Activated CD8-positive, alpha-beta T cell treated with anti-CD3 and anti-CD28 coated beads, Interleukin-2, amount 10 ng/mL, durations not matched to agents 7 days and 5 days (primary cell): ENCODE measurements around the gene HGD. TPM values are rescaled to one million over a fixed set of nuclear protein-coding genes. Genes with fewer than 3 reads are reported as not detected.
"Not testable (repeated sequence)": the region's sequence is repeated elsewhere in the genome, so short reads cannot be mapped to it uniquely, and the experiment has no call there.

ENCODE experiments used
- ATAC-seq: fragments of 150-1000 bp; cut with Tn5 transposase; one replicate; pipeline ENCODE4 v1.10.0; 2021; ENCODE audit warnings: moderate library complexity
- CTCF ChIA-PET: fragments of 350-600 bp; sonication (Branson Sonifier 250); formaldehyde crosslinking; loops from one replicate; lab custom pipeline; 2021; ENCODE audit warnings: antibody characterized with exemption; lab: Charles Lee
- POLR2A ChIA-PET: fragments of 350-600 bp; sonication (Branson Sonifier 250); formaldehyde crosslinking; loops from one replicate; lab custom pipeline; 2021; ENCODE audit warnings: antibody characterized with exemption; lab: Charles Lee
- DNase-seq: peaks from one replicate; pipeline ENCODE4 v3.0.0-alpha.2; 2020
- H3K27ac Mint-ChIP-seq: one replicate; pipeline ENCODE4 v1.8.0; 2021; ENCODE audit warnings: mild to moderate bottlenecking, mixed read lengths
- H3K27me3 Mint-ChIP-seq: one replicate; pipeline ENCODE4 v1.8.0; 2021; ENCODE audit warnings: low read depth, mixed read lengths
- H3K36me3 Mint-ChIP-seq: one replicate; pipeline ENCODE4 v1.8.0; 2021; ENCODE audit warnings: low read depth, mixed read lengths
- H3K4me1 Mint-ChIP-seq: one replicate; pipeline ENCODE4 v1.8.0; 2021; ENCODE audit warnings: low read depth, mixed read lengths
- H3K4me3 Mint-ChIP-seq: one replicate; pipeline ENCODE4 v1.8.0; 2021; ENCODE audit warnings: mild to moderate bottlenecking, mixed read lengths
- H3K9me3 Mint-ChIP-seq: one replicate; pipeline ENCODE4 v1.8.0; 2022; ENCODE audit warnings: mixed read lengths; ENCODE audit not compliant: insufficient read depth
- total RNA-seq, 2 experiments: library from RNA; stranded (reverse); gene quantifications; one replicate each; pipeline ENCODE4 v1.2.3, GENCODE V29; 2021

HGD gene
- total RNA-seq, 2 experiments from 2014 or later = 0.26 to 0.29 TPM

- ATAC-seq = no peak
- Mint-ChIP-seq H3K4me3 (no peak overlapping the region), H3K36me3 (no peaks in the 10 kb centered on the region), H3K4me1 (no peaks in the 10 kb centered on the region), H3K9me3 (peaks cover 6% of the 10 kb centered on the region), H3K27ac (no peak overlapping the region), H3K27me3 (no peaks in the 10 kb centered on the region)
- ChIA-PET CTCF (no interaction called here), POLR2A (no interaction called here)
- DNase-seq = no peak
Observed at GRCh38 chr3:120625159-120625586, 56.9 kb downstream of the HGD start.

DNA sequence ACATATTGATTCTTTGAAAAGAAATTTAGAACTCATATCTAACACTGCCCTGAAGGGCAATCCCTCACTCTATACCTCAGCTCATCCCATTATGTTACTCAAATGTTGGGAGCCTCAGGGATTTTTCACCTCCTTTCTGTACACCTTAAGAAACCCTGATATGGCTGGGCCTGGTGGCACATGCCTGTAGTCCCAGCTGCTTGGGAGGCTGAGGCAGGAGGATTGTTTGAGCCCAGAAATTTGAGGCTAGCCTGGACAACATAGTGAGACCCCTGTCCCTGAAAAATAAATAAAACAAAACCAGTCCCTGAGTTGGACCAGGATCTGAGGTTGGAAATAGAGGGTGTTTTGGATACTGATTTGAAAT, 58.3 kb downstream of the HGD start:
- H3K36me3 Mint-ChIP-seq = no peaks in the 10 kb centered on the region
- H3K27me3 Mint-ChIP-seq = no peaks in the 10 kb centered on the region
- H3K4me3 Mint-ChIP-seq = no peak overlapping the region
- peaks cover 6% of the 10 kb centered on the region for H3K9me3 Mint-ChIP-seq
- H3K4me1 Mint-ChIP-seq = no peaks in the 10 kb centered on the region
- H3K27ac Mint-ChIP-seq = no peak overlapping the region
- ATAC-seq (no peak), DNase-seq (no peak)
- POLR2A ChIA-PET = no interaction called here
- CTCF ChIA-PET = no interaction called here

DNA sequence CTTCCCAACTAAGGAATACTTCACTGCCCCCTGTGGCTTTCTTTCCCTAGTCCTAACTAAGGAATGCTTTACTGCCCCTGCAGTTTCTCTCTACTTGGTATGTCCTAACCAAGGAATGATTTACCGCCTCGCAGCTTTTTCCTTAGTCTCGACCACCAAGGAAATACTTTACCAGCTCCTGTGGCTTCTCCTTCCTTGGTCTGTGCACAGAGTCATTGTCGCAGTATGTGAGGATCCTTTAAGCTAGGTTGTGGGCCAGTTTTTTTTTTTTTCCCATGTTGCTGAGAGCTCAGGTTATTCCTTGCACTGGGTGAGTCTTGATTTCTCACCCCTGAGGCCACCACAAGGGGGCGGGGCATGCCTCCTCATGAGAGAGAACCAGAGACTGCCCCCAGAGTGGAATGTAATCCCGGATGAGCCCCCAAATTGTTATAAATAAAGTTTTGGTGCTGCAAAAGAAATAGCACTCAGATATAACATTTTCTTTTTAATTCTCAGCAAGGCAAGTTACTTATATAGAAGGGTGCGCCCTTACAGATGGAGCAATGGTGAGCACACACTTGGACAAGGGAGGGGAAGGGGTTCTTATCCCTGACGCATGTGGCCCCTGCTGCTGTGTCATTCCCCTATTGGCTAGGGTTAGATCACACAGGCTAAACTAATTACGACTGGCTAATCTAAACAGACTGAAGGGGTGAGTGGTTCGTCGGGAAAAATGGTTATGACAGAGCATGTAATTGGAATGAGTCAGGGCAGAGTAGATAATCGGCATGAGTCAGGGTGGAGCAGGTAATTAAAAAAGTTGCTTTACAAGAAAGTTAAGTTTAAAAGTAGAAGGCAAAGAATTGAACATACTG, 58.9 kb downstream of the HGD start:
- Mint-ChIP-seq H3K36me3 (no peaks in the 10 kb centered on the region), H3K4me3 (no peak overlapping the region), H3K27me3 (no peaks in the 10 kb centered on the region), H3K27ac (no peak overlapping the region), H3K9me3 (peaks cover 6% of the 10 kb centered on the region), H3K4me1 (no peaks in the 10 kb centered on the region)
- no peak for ATAC-seq
- no peak for DNase-seq
- CTCF ChIA-PET = interaction anchor here (1.3 kb wide), 1 partner anchor 172 kb away, joined by 4 read pairs; no protein-coding TSS in a partner anchor
- POLR2A ChIA-PET = no interaction called here

DNA sequence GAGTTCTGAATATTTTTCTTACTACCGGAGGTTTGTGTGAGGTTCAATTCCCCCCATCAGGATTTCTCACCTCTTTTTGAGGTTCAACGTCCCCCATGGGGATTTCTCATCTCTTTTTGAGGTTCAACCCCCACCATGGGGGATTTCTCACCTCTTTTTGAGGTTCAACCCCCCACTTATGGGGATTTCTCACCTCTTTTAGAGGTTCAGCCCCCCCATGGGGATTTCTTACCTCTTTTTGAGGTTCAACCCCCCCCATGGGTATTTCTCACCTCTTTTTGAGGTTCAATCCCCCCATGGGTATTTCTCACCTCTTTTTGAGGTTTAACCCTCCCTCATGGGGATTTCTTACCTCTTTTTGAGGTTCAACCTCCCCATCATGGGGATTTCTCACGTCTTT, 59.6 kb downstream of the HGD start:
- peaks cover 6% of the 10 kb centered on the region for H3K9me3 Mint-ChIP-seq
- no peak for ATAC-seq
- DNase-seq = no peak
- no peak overlapping the region for H3K4me3 Mint-ChIP-seq
- ChIA-PET POLR2A (no interaction called here), CTCF (interaction anchor here (1.3 kb wide), 1 partner anchor 173 kb away, joined by 4 read pairs; no protein-coding TSS in a partner anchor)
- H3K4me1 Mint-ChIP-seq = no peaks in the 10 kb centered on the region
- no peaks in the 10 kb centered on the region for H3K27me3 Mint-ChIP-seq
- H3K36me3 Mint-ChIP-seq = no peaks in the 10 kb centered on the region
- no peak overlapping the region for H3K27ac Mint-ChIP-seq

GRCh38 chr3:120616745-120617144, 65.3 kb downstream of the HGD start:
- POLR2A ChIA-PET, ATAC-seq, H3K27ac Mint-ChIP-seq, H3K4me3 Mint-ChIP-seq, DNase-seq, H3K4me1 Mint-ChIP-seq, H3K9me3 Mint-ChIP-seq, CTCF ChIA-PET, H3K27me3 Mint-ChIP-seq, H3K36me3 Mint-ChIP-seq: not testable (repeated sequence)

- H3K9me3 Mint-ChIP-seq = no peaks in the 10 kb centered on the region
- no peaks in the 10 kb centered on the region for H3K4me1 Mint-ChIP-seq
- H3K4me3 Mint-ChIP-seq = no peak overlapping the region
- ATAC-seq (no peak), DNase-seq (no peak)
- H3K27me3 Mint-ChIP-seq = peaks cover 2% of the 10 kb centered on the region
- H3K36me3 Mint-ChIP-seq = no peaks in the 10 kb centered on the region
- H3K27ac Mint-ChIP-seq = no peak overlapping the region
- CTCF ChIA-PET = no interaction called here
- POLR2A ChIA-PET = no interaction called here
Observed at GRCh38 chr3:120615847-120616609, 66.0 kb downstream of the HGD start.

DNA sequence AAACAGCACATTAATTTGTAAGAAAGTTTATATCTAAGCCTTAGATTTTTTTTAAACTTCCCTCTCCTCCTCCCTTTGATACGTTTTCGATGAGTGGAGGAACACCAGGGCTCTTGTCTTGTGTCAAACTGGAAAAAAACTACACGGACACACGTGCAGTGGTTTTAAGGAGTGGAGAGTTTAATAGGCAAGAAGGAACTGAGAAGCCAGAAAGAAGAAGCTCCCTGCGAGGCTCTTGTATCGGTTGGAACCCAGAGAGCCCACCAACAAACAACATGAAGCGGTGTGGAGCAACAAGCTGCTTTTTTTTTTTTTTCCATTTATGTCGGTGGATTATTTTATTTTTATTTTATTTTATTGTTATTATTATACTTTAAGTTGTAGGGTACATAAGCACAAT, 67.3 kb downstream of the HGD start:
- peaks cover 2% of the 10 kb centered on the region for H3K27me3 Mint-ChIP-seq
- POLR2A ChIA-PET = interaction anchor here (0.6 to 0.8 kb wide), 2 partner anchors 170 to 222 kb away, joined by 5 to 7 read pairs; no protein-coding TSS in a partner anchor
- no peaks in the 10 kb centered on the region for H3K36me3 Mint-ChIP-seq
- no peak overlapping the region for H3K27ac Mint-ChIP-seq
- CTCF ChIA-PET = no interaction called here
- ATAC-seq (no peak), DNase-seq (no peak)
- no peaks in the 10 kb centered on the region for H3K4me1 Mint-ChIP-seq
- no peak overlapping the region for H3K4me3 Mint-ChIP-seq
- H3K9me3 Mint-ChIP-seq = no peaks in the 10 kb centered on the region

DNA sequence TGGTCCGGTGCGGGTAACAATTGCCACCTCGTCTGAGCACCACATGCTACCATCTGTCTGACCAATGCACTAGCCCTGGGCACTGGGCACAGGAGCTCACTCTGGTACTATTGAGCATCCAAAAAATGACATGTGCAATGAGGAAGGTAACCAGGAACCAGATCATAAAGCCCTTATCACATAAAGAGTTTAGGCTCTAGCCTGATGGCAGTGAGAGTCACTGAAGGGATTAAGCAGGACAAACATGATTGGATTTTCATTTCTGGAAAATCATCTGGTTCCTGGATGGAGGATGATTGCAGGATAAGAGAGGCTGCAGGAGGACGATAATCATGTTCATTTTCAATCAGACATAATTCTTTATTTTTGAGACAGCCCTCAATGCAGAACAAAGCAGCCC, 73.5 kb downstream of the HGD start:
- Mint-ChIP-seq H3K9me3 (no peaks in the 10 kb centered on the region), H3K36me3 (no peaks in the 10 kb centered on the region), H3K27me3 (peaks cover 4% of the 10 kb centered on the region), H3K4me1 (no peaks in the 10 kb centered on the region), H3K27ac (no peak overlapping the region), H3K4me3 (no peak overlapping the region)
- ChIA-PET POLR2A (no interaction called here), CTCF (no interaction called here)
- no peak for ATAC-seq
- DNase-seq = no peak

GRCh38 chr3:120604784-120605183, 77.3 kb downstream of the HGD start:
- H3K9me3 Mint-ChIP-seq = no peaks in the 10 kb centered on the region
- no peak for DNase-seq
- H3K27me3 Mint-ChIP-seq = peaks cover 2% of the 10 kb centered on the region
- H3K27ac Mint-ChIP-seq = no peak overlapping the region
- H3K4me1 Mint-ChIP-seq = no peaks in the 10 kb centered on the region
- no peak overlapping the region for H3K4me3 Mint-ChIP-seq
- ChIA-PET CTCF (interaction anchor here (0.9 to 1.3 kb wide), 4 partner anchors 9 to 190 kb away, joined by 3 to 4 read pairs (median 4); partner anchors contain the start of gene NDUFB4), POLR2A (interaction anchor here (1.2 kb wide), 1 partner anchor 8 kb away, joined by 4 read pairs; the partner anchor contains the start of gene NDUFB4)
- H3K36me3 Mint-ChIP-seq = peaks cover 22% of the 10 kb centered on the region
- peak; percentile 44 for ATAC-seq

DNA sequence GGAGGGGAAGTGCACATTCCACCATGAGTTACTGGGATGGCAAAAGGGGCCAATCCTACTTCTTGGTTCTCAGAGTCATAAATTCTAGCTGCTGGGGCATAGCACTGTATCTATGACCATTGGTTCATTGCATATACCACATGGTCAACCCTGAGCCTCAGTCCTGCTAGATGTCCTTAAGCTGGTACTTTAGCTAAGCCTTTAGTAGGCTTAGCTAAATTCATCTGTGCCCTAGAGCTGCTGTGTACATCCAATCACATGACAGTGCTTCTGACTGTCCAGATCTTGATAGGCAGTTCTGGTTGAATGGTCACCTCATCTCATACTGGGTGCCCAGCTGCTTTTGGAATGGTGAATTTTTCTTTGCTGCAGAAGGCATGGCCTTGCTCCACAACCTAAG, 77.7 kb downstream of the HGD start:
- POLR2A ChIA-PET = no interaction called here
- DNase-seq (no peak), ATAC-seq (no peak)
- H3K4me1 Mint-ChIP-seq = no peaks in the 10 kb centered on the region
- peaks cover 22% of the 10 kb centered on the region for H3K36me3 Mint-ChIP-seq
- H3K4me3 Mint-ChIP-seq = no peak overlapping the region
- no peaks in the 10 kb centered on the region for H3K27me3 Mint-ChIP-seq
- no peaks in the 10 kb centered on the region for H3K9me3 Mint-ChIP-seq
- CTCF ChIA-PET = interaction anchor here (0.9 to 1.3 kb wide), 3 partner anchors 8 to 140 kb away, joined by 3 to 4 read pairs (median 4); partner anchors contain the start of gene NDUFB4
- H3K27ac Mint-ChIP-seq = no peak overlapping the region

- POLR2A ChIA-PET = no interaction called here
- DNase-seq (no peak), ATAC-seq (no peak)
- Mint-ChIP-seq H3K4me3 (no peak overlapping the region), H3K9me3 (no peaks in the 10 kb centered on the region), H3K27me3 (no peaks in the 10 kb centered on the region), H3K27ac (no peak overlapping the region), H3K36me3 (peaks cover 22% of the 10 kb centered on the region), H3K4me1 (no peaks in the 10 kb centered on the region)
- CTCF ChIA-PET = no interaction called here
Observed at GRCh38 chr3:120602682-120603081, 79.4 kb downstream of the HGD start.

DNA sequence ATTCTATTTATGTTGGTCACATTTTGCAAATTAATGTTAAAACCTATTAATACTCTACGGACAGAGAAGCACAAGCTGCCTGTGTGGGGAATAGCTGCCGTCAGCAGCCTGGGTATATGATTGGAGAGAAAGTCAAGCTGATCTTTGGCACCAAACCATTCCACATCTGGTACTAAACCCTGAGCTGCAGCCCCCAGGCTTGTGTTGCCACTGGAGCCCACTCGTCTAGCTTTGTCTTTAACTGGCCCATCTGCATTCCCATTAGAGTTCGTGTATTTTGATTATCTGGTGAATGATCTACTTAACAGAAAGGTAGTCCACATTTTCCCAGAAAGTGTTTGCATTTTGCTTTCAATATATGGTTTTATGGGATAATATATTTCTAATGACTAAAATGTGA, 80.5 kb downstream of the HGD start:
- POLR2A ChIA-PET = no interaction called here
- Mint-ChIP-seq H3K4me3 (no peak overlapping the region), H3K9me3 (no peaks in the 10 kb centered on the region), H3K4me1 (no peaks in the 10 kb centered on the region), H3K27ac (no peak overlapping the region), H3K27me3 (no peaks in the 10 kb centered on the region), H3K36me3 (peaks cover 22% of the 10 kb centered on the region)
- ATAC-seq (no peak), DNase-seq (no peak)
- CTCF ChIA-PET = interaction anchor here (2.3 kb wide), 2 partner anchors 43 to 194 kb away, joined by 9 to 11 read pairs; no protein-coding TSS in a partner anchor
